PC-9 (cell line): ENCODE measurements around the gene CENPC. TPM values are rescaled to one million over a fixed set of nuclear protein-coding genes. Genes with fewer than 3 reads are reported as not detected.

Experiments
- BruUV-seq: library from RNA; stranded (reverse); fragments of 400-500 nt; replicated peaks from 2 replicates; lab custom pipeline; 2021; lab: Mats Ljungman, UMichigan
- CTCF ChIA-PET: fragments of 300-600 bp; sonication (Branson Sonifier 250); formaldehyde crosslinking; loops from one replicate; lab custom pipeline; 2022; ENCODE audit warnings: antibody characterized with exemption; lab: Charles Lee
- POLR2A ChIA-PET: fragments of 300-600 bp; sonication (Branson Sonifier 250); formaldehyde crosslinking; loops from one replicate; lab custom pipeline; 2022; ENCODE audit warnings: antibody characterized with exemption; ENCODE audit not compliant: unreplicated experiment; lab: Charles Lee
- DNase-seq, 2 experiments: peaks; one replicate each; pipeline versions ENCODE4 v3.0.0 to v3.0.0-alpha.2; 2015 to 2022; ENCODE audit warnings: mixed read lengths in 1 of 2
- H2AFZ ChIP-seq: fragments of 200-600 bp; sonication (generic); 2 replicates; pipeline ENCODE4 v1.8.1; 2017; ENCODE audit warnings: antibody characterized with exemption
- H3F3A ChIP-seq: fragments of 200-600 bp; sonication (generic); 2 replicates; pipeline ENCODE4 v1.8.1; 2017; ENCODE audit warnings: antibody characterized with exemption, mild to moderate bottlenecking, low read depth; ENCODE audit not compliant: insufficient read depth
- H3K27ac ChIP-seq: fragments of 200-600 bp; sonication (generic); 2 replicates; pipeline ENCODE4 v1.6.1; 2016; ENCODE audit warnings: mixed run types
- H3K27me3 ChIP-seq: fragments of 200-600 bp; sonication (generic); 2 replicates; pipeline ENCODE4 v1.6.1; 2016; ENCODE audit warnings: low read depth, mixed run types; ENCODE audit not compliant: insufficient read depth
- H3K36me3 ChIP-seq: fragments of 200-600 bp; sonication (generic); 2 replicates; pipeline ENCODE4 v1.6.1; 2016; ENCODE audit warnings: low read depth, mixed run types
- H3K4me1 ChIP-seq: fragments of 200-600 bp; sonication (generic); replicated peaks from 2 replicates; pipeline ENCODE4 v1.6.1; 2016; ENCODE audit warnings: mixed run types; ENCODE audit not compliant: insufficient read depth
- H3K4me2 ChIP-seq: fragments of 200-600 bp; sonication (generic); 2 replicates; pipeline ENCODE4 v1.6.1; 2017; ENCODE audit warnings: mixed run types
- H3K4me3 ChIP-seq: fragments of 200-600 bp; sonication (generic); 2 replicates; pipeline ENCODE4 v1.6.1; 2016; ENCODE audit warnings: mixed run types
- H3K79me2 ChIP-seq: fragments of 200-600 bp; sonication (generic); 2 replicates; pipeline ENCODE4 v1.6.1; 2017; ENCODE audit warnings: low read depth, mixed run types
- H3K9me2 ChIP-seq: fragments of 200-600 bp; sonication (generic); 2 replicates; pipeline ENCODE4 v1.8.1; 2017; ENCODE audit warnings: mild to moderate bottlenecking; ENCODE audit not compliant: insufficient read depth
- H3K9me3 ChIP-seq: fragments of 200-600 bp; sonication (generic); 2 replicates; pipeline ENCODE4 v1.8.1; 2016; ENCODE audit warnings: low read depth; ENCODE audit not compliant: insufficient read depth
- H4K20me1 ChIP-seq: fragments of 200-600 bp; sonication (generic); 2 replicates; pipeline ENCODE4 v1.8.1; 2017; ENCODE audit not compliant: insufficient read depth
- EZH2 ChIP-seq: fragments of 200-600 bp; sonication (generic); IDR thresholded peaks from 2 replicates; pipeline ENCODE4 v1.8.0; 2017; ENCODE audit warnings: antibody characterized with exemption, low read depth
- intact Hi-C: fragments of 100-400 bp; cut with micrococcal nuclease; formaldehyde crosslinking; loops from one replicate; pipeline ENCODE4 v1.10.0; 2022; ENCODE audit not compliant: unreplicated experiment
- total RNA-seq: library from RNA; stranded (reverse); gene quantifications from 2 replicates; pipeline ENCODE4 v1.2.3, GENCODE V29; 2021
- TF ChIP-seq, protein P1 (sequence below): fragments of 200-600 bp; sonication (generic); conservative IDR thresholded peaks from 2 replicates; pipeline ENCODE4 v1.6.1; 2017; ENCODE audit warnings: mixed run types, antibody characterized with exemption, mild to moderate bottlenecking, moderate library complexity

CENPC gene
- total RNA-seq, 1 experiment from 2014 or later, result 14.2 TPM

DNA sequence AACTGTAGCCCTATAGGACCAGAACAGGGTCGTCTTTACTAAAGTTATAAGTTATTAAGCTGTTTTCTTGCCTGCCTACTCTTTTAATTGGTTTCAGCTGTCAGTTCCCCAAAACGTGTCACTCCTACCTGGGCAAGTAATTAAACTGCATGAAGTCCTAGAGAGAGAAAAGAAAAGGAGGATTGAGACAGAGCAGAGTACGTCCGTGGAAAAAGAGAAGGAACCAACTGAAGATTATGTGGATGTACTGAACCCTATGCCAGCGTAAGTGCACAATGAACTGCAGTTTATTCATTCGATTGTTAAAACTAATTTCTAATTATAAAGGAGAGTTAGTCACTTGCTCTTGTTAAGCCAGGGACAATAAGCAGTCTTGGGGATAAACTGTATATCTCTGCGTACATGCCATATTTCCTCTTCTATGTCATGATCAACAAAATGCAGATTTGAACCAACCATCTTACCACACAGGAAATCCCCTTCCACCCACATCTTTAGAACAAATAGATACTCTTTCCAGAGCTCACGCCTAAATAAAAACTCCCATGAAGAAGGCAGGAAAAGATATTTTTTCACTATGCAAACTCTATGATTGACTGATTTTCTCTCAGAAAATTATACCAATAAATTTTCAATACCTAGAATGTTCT, 36.0 kb upstream of the CENPC start:
- no peaks in the 10 kb centered on the region for H3K27me3 ChIP-seq
- H4K20me1 ChIP-seq, result no peaks in the 10 kb centered on the region
- H3F3A ChIP-seq, result no peaks in the 10 kb centered on the region
- BruUV-seq, result no TSS peak
- TF ChIP-seq EZH2, result no peak
- TF ChIP-seq, protein P1, sequence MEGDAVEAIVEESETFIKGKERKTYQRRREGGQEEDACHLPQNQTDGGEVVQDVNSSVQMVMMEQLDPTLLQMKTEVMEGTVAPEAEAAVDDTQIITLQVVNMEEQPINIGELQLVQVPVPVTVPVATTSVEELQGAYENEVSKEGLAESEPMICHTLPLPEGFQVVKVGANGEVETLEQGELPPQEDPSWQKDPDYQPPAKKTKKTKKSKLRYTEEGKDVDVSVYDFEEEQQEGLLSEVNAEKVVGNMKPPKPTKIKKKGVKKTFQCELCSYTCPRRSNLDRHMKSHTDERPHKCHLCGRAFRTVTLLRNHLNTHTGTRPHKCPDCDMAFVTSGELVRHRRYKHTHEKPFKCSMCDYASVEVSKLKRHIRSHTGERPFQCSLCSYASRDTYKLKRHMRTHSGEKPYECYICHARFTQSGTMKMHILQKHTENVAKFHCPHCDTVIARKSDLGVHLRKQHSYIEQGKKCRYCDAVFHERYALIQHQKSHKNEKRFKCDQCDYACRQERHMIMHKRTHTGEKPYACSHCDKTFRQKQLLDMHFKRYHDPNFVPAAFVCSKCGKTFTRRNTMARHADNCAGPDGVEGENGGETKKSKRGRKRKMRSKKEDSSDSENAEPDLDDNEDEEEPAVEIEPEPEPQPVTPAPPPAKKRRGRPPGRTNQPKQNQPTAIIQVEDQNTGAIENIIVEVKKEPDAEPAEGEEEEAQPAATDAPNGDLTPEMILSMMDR, result no peak
- ChIA-PET CTCF (no interaction called here), POLR2A (no interaction called here)
- no peak overlapping the region for H2AFZ ChIP-seq
- no peaks in the 10 kb centered on the region for H3K36me3 ChIP-seq
- no peaks in the 10 kb centered on the region for H3K9me3 ChIP-seq
- no peak overlapping the region for H3K27ac ChIP-seq
- H3K4me1 ChIP-seq, result no peaks in the 10 kb centered on the region
- no peak for DNase-seq
- H3K4me3 ChIP-seq, result no peak overlapping the region
- intact Hi-C loops, result no loop called here
- no peaks in the 10 kb centered on the region for H3K9me2 ChIP-seq
- no peak overlapping the region for H3K4me2 ChIP-seq
- H3K79me2 ChIP-seq, result no peaks in the 10 kb centered on the region

DNA sequence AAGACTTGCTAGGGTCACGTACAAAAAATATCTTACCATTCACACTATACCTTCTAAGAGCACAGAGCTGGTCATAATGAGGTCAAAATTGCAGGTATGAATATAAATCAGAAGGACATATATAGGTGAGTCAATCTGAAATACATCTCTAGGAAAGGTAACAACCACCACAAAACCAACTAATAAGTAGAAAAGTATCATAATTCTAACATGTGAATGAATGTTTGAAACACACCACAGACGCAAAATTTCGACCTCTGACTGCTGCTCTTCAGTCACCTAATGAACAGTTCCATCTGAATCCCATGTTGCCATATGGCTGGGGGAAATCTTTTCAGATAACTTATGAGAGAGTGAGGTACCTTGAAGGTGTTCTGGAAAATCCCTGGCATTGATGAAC, 35.3 kb upstream of the CENPC start:
- H3K36me3 ChIP-seq, result no peaks in the 10 kb centered on the region
- no peak overlapping the region for H3K27ac ChIP-seq
- H3K4me2 ChIP-seq, result no peak overlapping the region
- H3K4me1 ChIP-seq, result no peaks in the 10 kb centered on the region
- H4K20me1 ChIP-seq, result no peaks in the 10 kb centered on the region
- BruUV-seq, result no TSS peak
- no peak for TF ChIP-seq EZH2
- TF ChIP-seq, protein P1, result no peak
- no peaks in the 10 kb centered on the region for H3F3A ChIP-seq
- intact Hi-C loops, result no loop called here
- POLR2A ChIA-PET, result no interaction called here
- no peaks in the 10 kb centered on the region for H3K79me2 ChIP-seq
- H3K9me2 ChIP-seq, result no peaks in the 10 kb centered on the region
- CTCF ChIA-PET, result no interaction called here
- no peak for DNase-seq
- no peaks in the 10 kb centered on the region for H3K27me3 ChIP-seq
- H3K9me3 ChIP-seq, result no peaks in the 10 kb centered on the region
- H3K4me3 ChIP-seq, result no peak overlapping the region
- no peak overlapping the region for H2AFZ ChIP-seq

DNA sequence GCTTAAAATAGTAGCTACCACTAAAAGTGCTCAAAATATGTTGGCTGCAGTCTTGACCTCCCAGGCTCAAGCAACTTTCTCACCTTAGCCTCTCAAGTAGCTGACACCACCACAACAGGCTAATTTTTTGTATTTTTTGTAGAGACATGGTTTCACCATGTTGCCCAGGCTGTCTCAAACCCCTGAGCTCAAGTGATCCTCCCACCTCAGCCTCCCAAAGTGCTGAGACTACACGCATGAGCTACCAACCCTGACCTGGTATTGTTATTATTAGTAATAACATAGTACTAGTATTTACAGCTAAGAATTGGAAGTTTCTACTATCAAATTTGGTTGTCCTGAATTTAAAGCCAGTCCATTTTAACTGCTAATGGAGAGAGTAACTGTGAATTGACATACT, 31.2 kb upstream of the CENPC start:
- no peaks in the 10 kb centered on the region for H3K9me2 ChIP-seq
- H4K20me1 ChIP-seq, result no peaks in the 10 kb centered on the region
- intact Hi-C loops, result no loop called here
- DNase-seq, result no peak
- H3F3A ChIP-seq, result no peaks in the 10 kb centered on the region
- H3K4me2 ChIP-seq, result no peak overlapping the region
- POLR2A ChIA-PET, result no interaction called here
- CTCF ChIA-PET, result no interaction called here
- TF ChIP-seq, protein P1, result no peak
- no peak for TF ChIP-seq EZH2
- H3K9me3 ChIP-seq, result no peaks in the 10 kb centered on the region
- H3K4me3 ChIP-seq, result no peak overlapping the region
- no peak overlapping the region for H3K27ac ChIP-seq
- H3K79me2 ChIP-seq, result no peaks in the 10 kb centered on the region
- no peak overlapping the region for H2AFZ ChIP-seq
- BruUV-seq, result no TSS peak
- H3K36me3 ChIP-seq, result no peaks in the 10 kb centered on the region
- H3K27me3 ChIP-seq, result no peaks in the 10 kb centered on the region
- H3K4me1 ChIP-seq, result no peaks in the 10 kb centered on the region
